Left forelimb (tissue), 1 donor: ENCODE measurements around the gene CMAS.
"Not testable (repeated sequence)": the region's sequence is repeated elsewhere in the genome, so short reads cannot be mapped to it uniquely, and the experiment has no call there.

ENCODE experiments used
- DNase-seq: peaks from one replicate; pipeline ENCODE4 v3.0.0-alpha.2; 2018; ENCODE audit warnings: low spot score

The CMAS gene

GRCh38 chr12:22047494-22047893, 1.5 kb downstream of the CMAS start:
- no peak for DNase-seq

- no peak for DNase-seq
Observed at GRCh38 chr12:22048351-22049041, 2.5 kb downstream of the CMAS start.

GRCh38 chr12:22050078-22050477, 4.1 kb downstream of the CMAS start:
- no peak for DNase-seq

GRCh38 chr12:22051114-22051698, 5.2 kb downstream of the CMAS start:
- no peak for DNase-seq

- DNase-seq: not testable (repeated sequence)
Observed at GRCh38 chr12:22052994-22053393, 7.0 kb downstream of the CMAS start.

GRCh38 chr12:22054155-22054554, 8.1 kb downstream of the CMAS start:
- no peak for DNase-seq

GRCh38 chr12:22056607-22057006, 10.6 kb downstream of the CMAS start:
- no peak for DNase-seq

- no peak for DNase-seq
Observed at GRCh38 chr12:22059976-22060647, 14.1 kb downstream of the CMAS start.

GRCh38 chr12:22064968-22065367, 18.9 kb downstream of the CMAS start:
- no peak for DNase-seq

- no peak for DNase-seq
Observed at GRCh38 chr12:22066310-22066709, 20.3 kb downstream of the CMAS start.

GRCh38 chr12:22069851-22070250, 23.8 kb downstream of the CMAS start:
- no peak for DNase-seq

- no peak for DNase-seq
Observed at GRCh38 chr12:22082190-22082701, 36.2 kb downstream of the CMAS start.

GRCh38 chr12:22083167-22083566, 37.1 kb downstream of the CMAS start:
- DNase-seq: no peak

GRCh38 chr12:22084852-22085251, 38.8 kb downstream of the CMAS start:
- DNase-seq: no peak

- no peak for DNase-seq
Observed at GRCh38 chr12:22088886-22089285, 42.9 kb downstream of the CMAS start.

GRCh38 chr12:22089486-22089885, 43.5 kb downstream of the CMAS start:
- DNase-seq: no peak

GRCh38 chr12:22099062-22099461, 53.0 kb downstream of the CMAS start:
- not testable (repeated sequence) for DNase-seq

GRCh38 chr12:22100958-22101748, 55.1 kb downstream of the CMAS start:
- DNase-seq: no peak

GRCh38 chr12:22101749-22102243, 55.8 kb downstream of the CMAS start:
- no peak for DNase-seq

- DNase-seq: no peak
Observed at GRCh38 chr12:22103418-22103817, 57.4 kb downstream of the CMAS start.

GRCh38 chr12:22105542-22105941, 59.5 kb downstream of the CMAS start:
- DNase-seq: no peak

GRCh38 chr12:22110176-22110575, 64.2 kb downstream of the CMAS start:
- no peak for DNase-seq
